ENCODE measurements around the gene DCAF10.
A peak's percentile ranks its signal among the peaks of the same experiment; 100 is the strongest.
"Not testable (repeated sequence)": the region's sequence is repeated elsewhere in the genome, so short reads cannot be mapped to it uniquely, and the experiment has no call there.

The DCAF10 gene

GRCh38 chr9:37800631-37801286, at the start of gene DCAF10:
Gene DCAF10 (plus strand): TSS chr9:37800797. CDS start chr9:37800867, 70 bp downstream.
- peak; percentile 80 for DNase-seq

- no peak for DNase-seq
Observed at GRCh38 chr9:37751186-37751585, 49.4 kb upstream of the DCAF10 start.

GRCh38 chr9:37751704-37752103, 48.9 kb upstream of the DCAF10 start:
- not testable (repeated sequence) for DNase-seq

- not testable (repeated sequence) for DNase-seq
Observed at GRCh38 chr9:37752112-37752511, 48.5 kb upstream of the DCAF10 start.

GRCh38 chr9:37752642-37753488, 47.7 kb upstream of the DCAF10 start:
- DNase-seq = no peak

GRCh38 chr9:37753489-37754190, 47.0 kb upstream of the DCAF10 start, which contains the start of gene TRMT10B:
Gene TRMT10B (plus strand): TSS chr9:37753805. CDS start chr9:37761932, 8,127 bp downstream.
- DNase-seq = peak; percentile 65

- no peak for DNase-seq
Observed at GRCh38 chr9:37758747-37759146, 41.9 kb upstream of the DCAF10 start.

GRCh38 chr9:37760416-37761161, 40.0 kb upstream of the DCAF10 start:
- no peak for DNase-seq

- no peak for DNase-seq
Observed at GRCh38 chr9:37761511-37761910, 39.1 kb upstream of the DCAF10 start.

GRCh38 chr9:37765263-37765662, 35.3 kb upstream of the DCAF10 start:
- DNase-seq = not testable (repeated sequence)

GRCh38 chr9:37769306-37769705, 31.3 kb upstream of the DCAF10 start:
- DNase-seq = no peak

- no peak for DNase-seq
Observed at GRCh38 chr9:37769995-37770394, 30.6 kb upstream of the DCAF10 start.

- DNase-seq = no peak
Observed at GRCh38 chr9:37775216-37775919, 25.2 kb upstream of the DCAF10 start.

GRCh38 chr9:37776328-37776727, 24.3 kb upstream of the DCAF10 start:
- no peak for DNase-seq

- no peak for DNase-seq
Observed at GRCh38 chr9:37778534-37778933, 22.1 kb upstream of the DCAF10 start.

- DNase-seq = no peak
Observed at GRCh38 chr9:37784291-37784615, 16.3 kb upstream of the DCAF10 start.

GRCh38 chr9:37784616-37785483, 15.7 kb upstream of the DCAF10 start, which contains the start of gene EXOSC3:
Gene EXOSC3 (minus strand): TSS chr9:37785064. CDS start chr9:37785044, 20 bp downstream.
- peak; percentile 80 for DNase-seq

GRCh38 chr9:37787059-37787458, 13.5 kb upstream of the DCAF10 start:
- no peak for DNase-seq

GRCh38 chr9:37788332-37788731, 12.3 kb upstream of the DCAF10 start:
- no peak for DNase-seq

GRCh38 chr9:37790096-37790495, 10.5 kb upstream of the DCAF10 start:
- no peak for DNase-seq

- DNase-seq = no peak
Observed at GRCh38 chr9:37792122-37792521, 8.5 kb upstream of the DCAF10 start.

Data from NCI-H1436 (cell line).